GM18508 (cell line): ENCODE data around the gene HMGB1.
A peak's percentile ranks its signal among the peaks of the same experiment; 100 is the strongest.

Experiments
- ATAC-seq: cut with Tn5 transposase; IDR thresholded peaks from one replicate; pipeline ENCODE4 v1.9.1; 2021; ENCODE audit warnings: moderate number of reproducible peaks; ENCODE audit not compliant: insufficient read depth, unreplicated experiment

Gene HMGB1

DNA sequence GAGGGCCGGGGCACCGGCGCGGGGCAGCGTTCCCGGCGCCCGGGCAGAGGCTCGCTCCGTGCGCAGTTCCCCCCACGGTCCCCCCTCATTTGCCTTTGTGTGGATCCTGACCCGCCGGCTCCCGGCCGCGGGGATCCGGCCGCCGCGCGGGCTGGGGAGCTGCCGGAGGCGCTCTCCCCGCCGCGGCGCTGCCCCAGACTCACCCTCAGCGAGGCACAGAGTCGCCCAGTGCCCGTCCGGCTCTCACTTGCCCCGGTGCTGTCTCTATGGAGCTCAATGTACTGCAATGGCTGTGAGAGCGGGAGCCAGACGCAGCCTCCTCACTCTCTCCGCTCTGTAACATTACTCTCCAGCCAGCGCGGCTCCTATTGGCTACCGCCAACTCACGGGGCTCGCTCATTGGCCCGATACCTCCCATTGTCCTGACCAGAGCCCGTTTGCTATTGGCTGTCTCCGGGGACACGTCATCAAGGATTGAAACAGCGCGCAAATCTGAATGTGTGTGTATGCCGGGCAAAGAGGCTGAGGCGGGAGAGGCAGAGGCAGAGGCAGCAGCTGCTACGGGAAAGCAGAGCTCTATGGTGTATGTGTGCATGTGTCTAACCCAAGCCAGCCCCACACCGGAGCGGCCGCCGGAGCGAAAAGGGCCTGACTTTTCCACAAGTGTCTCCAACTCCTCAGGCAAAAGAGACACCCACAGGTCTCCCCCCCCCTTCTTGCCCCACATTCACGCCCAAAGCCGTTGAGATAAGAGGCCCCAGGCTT is at the start of gene HMGB1:
Gene HMGB1 (minus strand): TSS at position 344 of the 765 bp plus-strand sequence. CDS start 2,256 bp downstream, outside the sequence.
- ATAC-seq, result peak; percentile 88

GRCh38 chr13:30510811-30511371 is 45.2 kb upstream of the HMGB1 start:
- no peak for ATAC-seq

- ATAC-seq, result no peak
These were observed 44.4 kb upstream of the HMGB1 start for GRCh38 chr13:30510091-30510490.

GRCh38 chr13:30509254-30510050 is 43.7 kb upstream of the HMGB1 start:
- no peak for ATAC-seq

- ATAC-seq, result peak; percentile 67
These were observed 38.3 kb upstream of the HMGB1 start for GRCh38 chr13:30504081-30504480.

GRCh38 chr13:30502237-30502636 is 36.5 kb upstream of the HMGB1 start:
- ATAC-seq, result no peak

DNA sequence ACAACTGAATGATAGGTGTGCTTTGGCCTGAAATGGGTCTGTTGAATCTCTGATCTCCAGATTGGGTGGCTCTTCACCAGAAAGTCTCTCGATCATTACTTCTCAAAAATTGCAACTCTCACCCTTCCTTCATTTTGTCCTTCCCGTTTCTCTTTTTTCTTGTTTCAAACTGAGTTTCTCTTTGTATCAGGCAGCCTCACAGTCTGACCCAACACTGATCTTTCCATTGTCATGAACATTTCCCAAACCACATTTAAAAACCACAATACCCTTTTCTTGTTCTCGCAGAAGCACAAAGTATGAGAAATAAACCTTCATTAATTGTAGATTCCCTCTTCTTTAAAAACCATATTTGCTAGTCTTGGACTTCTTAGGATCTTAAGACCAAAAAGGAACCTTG is 33.6 kb upstream of the HMGB1 start:
- ATAC-seq, result no peak

DNA sequence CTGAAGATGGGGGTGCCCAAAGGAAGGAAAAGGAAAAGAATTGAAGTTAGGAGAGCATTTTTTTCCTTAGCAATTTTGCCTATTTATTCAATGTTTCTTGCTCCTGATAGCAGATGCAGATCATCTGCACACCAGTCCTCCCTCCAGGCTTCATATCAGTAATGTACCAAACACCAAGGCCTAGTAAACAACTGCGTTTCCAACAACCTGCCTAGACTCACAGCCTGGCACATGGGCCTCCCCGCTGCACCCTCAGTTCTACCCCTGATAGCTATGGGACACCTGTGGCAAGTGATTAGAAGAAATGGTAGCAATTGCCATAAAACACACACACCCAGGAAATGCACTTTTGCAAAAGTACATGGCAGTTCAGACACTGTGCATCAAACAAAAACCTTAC is 30.4 kb upstream of the HMGB1 start:
- ATAC-seq, result no peak

- no peak for ATAC-seq
These were observed 30.0 kb upstream of the HMGB1 start for GRCh38 chr13:30495746-30496145.

DNA sequence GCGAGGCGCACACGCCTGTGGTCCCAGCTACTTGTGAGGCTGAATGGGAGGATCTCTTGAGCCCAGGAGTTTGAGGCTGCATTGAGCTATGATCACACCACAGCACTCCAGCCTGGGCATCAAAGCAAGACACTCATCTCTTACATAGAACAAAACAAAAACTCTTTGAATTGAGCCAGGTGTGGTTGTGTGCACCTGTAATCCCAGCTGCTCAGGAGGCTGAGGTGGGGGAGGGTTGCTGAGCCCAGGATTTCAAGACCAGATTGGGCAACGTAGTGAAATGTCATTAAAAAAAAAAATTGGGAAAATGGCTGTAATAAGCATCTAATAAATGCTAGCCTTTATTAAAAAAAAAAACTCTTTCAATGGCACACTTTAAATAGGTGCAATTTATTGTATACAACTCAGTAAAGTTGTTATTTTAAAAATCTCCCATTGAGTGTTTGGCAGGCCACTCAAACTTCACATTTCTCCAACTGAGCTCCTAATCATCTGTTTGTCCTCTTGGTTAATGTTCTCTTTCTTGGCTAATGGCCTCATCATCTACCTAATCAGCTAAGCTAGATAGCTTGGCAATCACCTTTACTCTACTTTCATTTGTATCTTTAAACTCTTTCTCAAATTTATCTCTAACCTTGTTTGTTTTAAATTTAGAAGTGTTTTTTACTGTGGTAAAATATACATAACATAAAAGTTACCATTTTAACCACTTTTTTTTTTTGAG is 28.1 kb upstream of the HMGB1 start:
- no peak for ATAC-seq

GRCh38 chr13:30487075-30487470 is 21.3 kb upstream of the HMGB1 start:
- ATAC-seq, result no peak

DNA sequence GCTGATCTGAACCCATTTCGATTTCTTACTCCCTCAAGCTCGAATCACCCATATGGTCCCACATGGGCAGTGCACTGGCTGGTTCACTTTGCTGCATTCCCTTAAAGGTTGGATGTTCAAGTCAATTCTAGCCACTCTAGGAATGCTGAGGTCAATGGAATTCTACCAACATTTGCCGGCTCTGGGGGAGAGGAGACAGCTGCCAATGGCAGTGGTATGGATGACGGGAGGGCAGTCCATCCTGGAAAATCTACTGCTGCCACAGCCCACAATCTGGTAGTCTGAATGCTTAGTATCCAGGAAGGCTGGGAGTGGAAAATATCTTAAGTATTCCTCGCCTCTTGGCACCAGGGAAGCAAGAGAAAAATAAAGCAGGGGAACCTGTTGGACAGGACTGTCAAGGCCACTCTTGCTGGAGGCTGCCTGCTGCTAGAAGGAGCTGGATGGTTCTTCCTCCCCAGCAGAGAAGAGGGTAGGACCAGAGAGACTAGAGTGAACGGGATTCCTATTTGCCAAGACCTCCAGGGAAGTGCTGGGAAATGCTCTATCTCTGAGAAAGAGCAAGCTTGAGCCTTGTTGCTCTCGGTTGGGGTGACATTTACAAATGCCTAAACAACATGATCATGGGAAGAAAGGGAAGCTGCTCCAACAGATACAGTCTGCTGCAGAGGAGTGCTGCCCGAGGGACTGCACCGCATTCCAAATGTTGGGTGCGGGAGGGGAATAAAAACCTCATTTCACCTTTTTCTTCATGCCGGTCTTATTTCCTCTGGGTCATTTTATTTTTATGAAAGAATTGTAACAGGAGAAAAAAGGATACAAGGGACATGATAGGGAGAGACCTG is 20.7 kb upstream of the HMGB1 start:
- no peak for ATAC-seq

DNA sequence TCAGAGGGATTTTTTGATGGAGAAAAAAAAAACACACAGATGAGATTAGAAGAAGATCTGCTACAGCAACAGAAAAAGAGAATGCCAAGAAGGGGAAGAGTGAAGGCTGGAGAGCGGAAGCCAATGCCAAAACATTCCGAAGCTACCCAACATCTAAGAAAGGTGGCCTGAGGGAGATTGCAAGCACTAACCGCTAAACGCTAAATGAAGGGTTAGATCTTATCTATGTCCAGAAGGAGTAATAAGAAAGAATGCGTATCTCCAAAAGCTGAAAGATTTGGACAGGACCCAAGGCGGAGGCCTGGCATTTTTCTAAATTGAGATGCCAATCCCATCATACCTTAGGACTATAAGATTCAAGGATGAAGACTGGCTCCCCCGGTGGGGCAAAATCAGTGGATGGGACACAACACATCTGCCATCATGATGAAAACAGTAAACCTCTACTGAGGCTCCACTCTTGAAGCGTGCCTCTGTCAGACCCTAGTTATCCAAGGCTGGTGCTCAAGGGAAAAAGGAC is 15.6 kb upstream of the HMGB1 start:
- no peak for ATAC-seq

DNA sequence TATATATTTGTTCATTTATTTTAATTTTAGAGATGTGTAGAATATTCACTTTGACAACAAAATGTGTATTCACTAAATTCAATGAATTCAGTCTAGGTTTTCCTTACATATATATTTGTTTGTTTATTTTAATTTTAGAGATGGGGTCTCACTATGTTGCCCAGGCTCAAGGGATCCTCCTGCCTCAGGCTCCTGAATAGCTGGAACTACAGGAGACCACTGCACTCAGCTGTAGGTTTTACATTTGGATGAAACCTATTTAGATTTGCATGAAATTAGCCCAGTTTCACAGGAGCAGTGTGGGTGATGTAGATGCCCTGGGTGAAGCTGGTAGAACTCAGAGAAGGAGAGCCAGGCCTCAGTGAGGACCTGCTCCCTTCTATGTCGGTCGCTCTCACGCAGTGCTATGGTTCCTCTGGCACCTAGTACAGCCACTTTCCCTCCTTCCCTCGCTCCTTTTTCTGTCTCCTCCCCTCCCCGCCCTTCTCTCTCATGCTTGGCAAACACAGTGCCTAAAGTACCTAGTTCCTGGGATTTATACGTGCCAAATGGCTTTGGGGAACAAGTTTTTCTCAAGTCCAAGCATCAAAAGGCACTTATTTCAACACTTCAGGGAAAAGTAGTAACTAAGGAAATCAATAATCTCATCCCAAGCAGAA is 14.7 kb upstream of the HMGB1 start:
- no peak for ATAC-seq

DNA sequence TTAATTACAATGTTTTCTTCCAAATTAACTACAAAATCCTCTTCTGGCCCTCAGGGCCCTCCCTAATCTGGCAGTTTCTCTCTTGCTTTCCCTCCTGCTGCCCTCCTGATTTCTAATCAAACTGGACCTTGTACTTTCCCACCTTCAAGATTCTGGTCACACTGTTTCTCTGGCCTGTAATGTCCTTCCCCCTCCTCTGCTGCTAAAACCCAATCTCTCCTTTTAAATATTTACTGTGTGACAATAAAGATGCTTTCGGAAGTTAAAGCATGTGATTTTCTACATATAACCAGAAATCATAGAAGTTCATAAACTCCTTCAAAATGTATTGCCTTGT is 14.1 kb upstream of the HMGB1 start:
- no peak for ATAC-seq

- ATAC-seq, result no peak
These were observed 13.6 kb upstream of the HMGB1 start for GRCh38 chr13:30479154-30479882.

- ATAC-seq, result peak; percentile 82
These were observed 11.8 kb upstream of the HMGB1 start for GRCh38 chr13:30477346-30478195.

- no peak for ATAC-seq
These were observed 7.9 kb upstream of the HMGB1 start for GRCh38 chr13:30473675-30474074.
